ENCODE measurements around the gene IGF2BP3. TPM values are rescaled to one million over a fixed set of nuclear protein-coding genes. Genes with fewer than 3 reads are reported as not detected.
A peak's percentile ranks its signal among the peaks of the same experiment; 100 is the strongest.

The IGF2BP3 gene
- total RNA-seq, 1 experiment from 2014 or later: 189 TPM

DNA sequence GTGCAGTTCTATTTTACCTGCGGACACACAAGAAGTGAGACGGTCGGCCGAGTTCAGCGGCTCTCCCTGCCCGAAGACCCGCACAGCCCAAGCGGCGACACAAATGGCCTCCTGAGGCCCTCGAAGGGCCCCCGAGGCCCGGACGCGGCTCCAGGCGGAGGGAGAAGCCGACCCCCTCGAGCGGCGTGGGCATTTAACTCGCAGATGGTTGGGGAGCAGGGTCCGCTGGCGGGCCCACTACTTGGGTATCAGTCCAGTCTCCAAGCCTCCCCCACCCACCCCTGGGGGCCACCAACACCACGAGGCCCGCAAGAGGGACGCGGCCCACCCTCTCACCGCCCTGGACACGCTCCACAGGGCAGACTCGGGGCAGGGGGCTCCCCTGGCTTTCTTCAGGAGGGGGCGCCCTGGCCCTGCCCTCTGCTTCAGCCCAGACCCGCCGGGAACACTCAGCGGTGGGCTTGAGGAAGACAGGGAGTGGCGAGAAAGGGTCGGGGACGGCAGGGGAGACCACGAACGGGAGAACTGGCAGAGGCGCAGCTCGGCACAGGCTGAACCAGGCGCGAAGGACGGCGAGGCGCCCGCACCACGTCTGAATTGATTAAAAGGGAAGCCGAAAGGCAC lies 1.7 kb downstream of the IGF2BP3 start:
- DNase-seq (ENCODE audit: low read depth in 1 of 2, low spot score in 2 of 2): peak in 1 of 2 experiments; percentile 42
- Histone ChIP-seq H3K4me3 (peak overlapping the region; percentile 78), H3K27ac (peak overlapping the region; percentile 49), H3K27me3 (replicated peaks) (no peaks in the 10 kb centered on the region), H3K9me3 (replicated peaks) (peaks cover 3% of the 10 kb centered on the region; the same call in 1 of the 2 replicates), H3K36me3 (peaks cover 22% of the 10 kb centered on the region), H3K4me1 (replicated peaks) (peaks cover 54% of the 10 kb centered on the region)

DNA sequence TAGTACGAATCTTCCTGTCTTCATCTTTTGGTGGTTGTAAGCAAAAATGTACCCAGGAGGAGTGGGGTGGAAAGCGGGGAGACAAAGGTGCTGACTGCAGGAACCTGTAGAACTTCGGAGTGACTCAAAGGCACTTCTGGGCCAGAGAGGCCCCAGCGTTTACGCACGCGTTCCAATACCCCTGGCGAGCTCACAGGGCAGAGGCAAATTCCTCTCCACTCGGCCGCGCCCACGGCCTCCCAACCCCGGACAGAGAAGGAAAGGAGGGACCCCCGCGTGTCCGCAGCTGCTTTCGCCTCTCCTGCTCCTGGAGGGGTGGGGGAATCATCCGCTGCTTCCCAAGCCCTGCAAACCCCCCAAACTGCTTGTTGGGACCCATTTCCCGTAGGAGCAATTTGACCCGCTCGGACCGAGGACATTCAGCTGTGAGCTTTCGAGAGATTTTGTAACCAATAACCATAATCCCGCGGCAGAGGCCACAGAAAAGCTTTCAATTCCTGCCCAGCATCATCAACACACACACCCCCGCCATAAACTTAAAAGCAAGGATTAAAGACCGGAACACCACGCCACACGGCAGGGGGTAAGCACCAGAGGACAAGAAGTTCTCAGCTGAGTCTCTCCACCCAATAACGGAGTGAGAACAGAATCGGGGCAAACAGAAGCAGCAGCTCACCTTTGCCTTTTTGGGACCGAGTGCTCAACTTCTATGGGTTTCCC lies 2.3 kb downstream of the IGF2BP3 start:
- peaks cover 3% of the 10 kb centered on the region; the same call in 1 of the 2 replicates for H3K9me3 ChIP-seq (replicated peaks)
- H3K4me3 ChIP-seq: peak overlapping the region; percentile 78
- H3K4me1 ChIP-seq (replicated peaks): peaks cover 47% of the 10 kb centered on the region
- no peak overlapping the region for H3K27ac ChIP-seq
- DNase-seq (ENCODE audit: low read depth in 1 of 2, low spot score in 2 of 2): peak in 1 of 2 experiments; percentile 44
- H3K27me3 ChIP-seq (replicated peaks): no peaks in the 10 kb centered on the region
- peaks cover 27% of the 10 kb centered on the region for H3K36me3 ChIP-seq

DNA sequence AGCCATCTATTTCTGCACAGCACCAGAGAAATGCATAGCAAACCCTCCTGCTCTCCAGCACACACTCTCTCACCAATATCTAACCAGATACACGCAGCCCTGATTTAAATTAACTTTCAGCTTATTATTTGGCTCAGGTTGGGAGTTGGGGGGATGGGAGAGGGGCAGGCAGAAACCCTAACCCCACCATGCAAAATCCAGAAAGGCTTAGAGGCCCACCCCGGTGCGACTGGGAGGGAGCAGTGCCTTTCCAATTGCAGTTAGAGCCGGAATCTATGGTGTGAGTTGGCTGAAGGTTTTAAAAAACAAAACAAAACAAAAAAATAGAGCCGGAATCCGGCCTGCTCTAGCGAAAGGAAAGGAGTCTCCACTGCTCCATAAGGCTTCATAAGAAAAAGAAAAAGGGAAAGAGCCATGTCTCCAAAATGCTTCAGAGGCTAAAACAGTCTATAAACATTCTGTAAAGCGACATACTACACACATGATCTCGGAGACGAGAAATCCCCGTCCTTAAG lies 2.9 kb downstream of the IGF2BP3 start:
- peaks cover 3% of the 10 kb centered on the region; the same call in 1 of the 2 replicates for H3K9me3 ChIP-seq (replicated peaks)
- peaks cover 43% of the 10 kb centered on the region for H3K4me1 ChIP-seq (replicated peaks)
- peaks cover 30% of the 10 kb centered on the region for H3K36me3 ChIP-seq
- H3K27me3 ChIP-seq (replicated peaks): no peaks in the 10 kb centered on the region
- peak overlapping the region; percentile 78 for H3K4me3 ChIP-seq
- no peak overlapping the region for H3K27ac ChIP-seq
- peak in 1 of 2 experiments; percentile 44 for DNase-seq (ENCODE audit: low read depth in 1 of 2, low spot score in 2 of 2)

DNA sequence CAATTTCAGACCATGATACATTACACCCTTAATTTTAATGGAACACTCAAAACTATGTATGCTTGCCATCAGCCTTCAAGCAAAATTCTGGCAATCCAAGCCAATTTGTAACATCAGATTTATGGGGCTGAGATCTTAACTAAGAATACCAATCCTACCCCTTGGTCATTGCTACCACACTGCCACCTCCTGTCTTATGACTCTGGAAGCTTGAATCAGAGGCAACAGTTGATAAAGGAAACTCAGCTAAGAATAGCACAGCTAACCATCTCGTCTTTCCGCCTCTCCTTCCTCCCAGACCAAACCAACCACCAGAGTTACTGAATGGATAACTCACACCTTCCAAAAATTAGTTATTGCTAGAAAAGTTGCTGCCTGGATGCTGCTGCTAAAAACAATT lies 7.4 kb downstream of the IGF2BP3 start:
- H3K9me3 ChIP-seq (replicated peaks): no peaks in the 10 kb centered on the region
- no peak for DNase-seq (ENCODE audit: low read depth in 1 of 2, low spot score in 2 of 2)
- no peaks in the 10 kb centered on the region for H3K27me3 ChIP-seq (replicated peaks)
- peaks cover 29% of the 10 kb centered on the region for H3K36me3 ChIP-seq
- peaks cover 20% of the 10 kb centered on the region for H3K4me1 ChIP-seq (replicated peaks)
- no peak overlapping the region for H3K4me3 ChIP-seq
- no peak overlapping the region for H3K27ac ChIP-seq

DNA sequence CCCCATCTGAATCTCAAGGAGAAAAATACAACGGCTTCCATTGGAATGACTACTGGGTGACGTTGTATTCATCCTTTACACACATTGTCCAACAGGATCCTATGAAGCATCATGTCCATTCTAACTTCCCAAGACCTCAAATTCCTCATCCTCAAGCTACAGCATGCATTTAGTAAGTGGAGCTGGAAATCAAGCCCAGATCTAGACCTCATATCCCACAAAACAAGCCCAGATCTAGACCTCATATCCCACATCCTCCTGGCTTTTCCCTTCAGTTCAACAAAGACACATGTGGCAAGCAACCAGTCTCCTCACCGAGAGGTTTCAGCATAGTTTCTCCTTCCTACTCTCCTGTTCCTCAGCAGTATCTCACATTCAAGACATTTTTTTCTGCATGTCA lies 12.2 kb downstream of the IGF2BP3 start:
- H3K4me1 ChIP-seq (replicated peaks): no peaks in the 10 kb centered on the region
- H3K27me3 ChIP-seq (replicated peaks): no peaks in the 10 kb centered on the region
- no peak for DNase-seq (ENCODE audit: low read depth in 1 of 2, low spot score in 2 of 2)
- H3K36me3 ChIP-seq: peaks cover 22% of the 10 kb centered on the region
- H3K27ac ChIP-seq: no peak overlapping the region
- no peak overlapping the region for H3K4me3 ChIP-seq
- H3K9me3 ChIP-seq (replicated peaks): no peaks in the 10 kb centered on the region

DNA sequence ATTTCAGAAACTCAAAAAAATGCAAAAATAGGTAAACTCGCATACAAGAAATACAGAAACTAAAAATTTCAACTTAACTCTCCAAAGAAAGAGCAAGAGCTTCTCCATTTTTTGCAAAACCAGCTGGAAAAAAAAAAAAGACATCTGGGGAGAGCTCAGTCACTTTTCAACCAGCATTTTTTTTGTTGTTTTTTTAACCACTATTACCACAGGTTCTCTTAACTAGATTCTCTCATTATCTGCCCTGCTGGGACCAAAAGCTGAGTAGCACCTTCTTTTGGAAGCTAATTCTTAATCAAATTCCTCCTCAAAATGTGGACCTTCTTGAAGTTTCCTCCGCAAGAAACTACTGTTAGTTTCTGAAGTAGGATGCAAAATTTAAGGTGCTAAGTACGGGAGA lies 14.2 kb downstream of the IGF2BP3 start:
- H3K4me3 ChIP-seq: no peak overlapping the region
- no peaks in the 10 kb centered on the region for H3K9me3 ChIP-seq (replicated peaks)
- no peak for DNase-seq (ENCODE audit: low read depth in 1 of 2, low spot score in 2 of 2)
- no peaks in the 10 kb centered on the region for H3K27me3 ChIP-seq (replicated peaks)
- H3K36me3 ChIP-seq: peaks cover 22% of the 10 kb centered on the region
- H3K4me1 ChIP-seq (replicated peaks): no peaks in the 10 kb centered on the region
- no peak overlapping the region for H3K27ac ChIP-seq

DNA sequence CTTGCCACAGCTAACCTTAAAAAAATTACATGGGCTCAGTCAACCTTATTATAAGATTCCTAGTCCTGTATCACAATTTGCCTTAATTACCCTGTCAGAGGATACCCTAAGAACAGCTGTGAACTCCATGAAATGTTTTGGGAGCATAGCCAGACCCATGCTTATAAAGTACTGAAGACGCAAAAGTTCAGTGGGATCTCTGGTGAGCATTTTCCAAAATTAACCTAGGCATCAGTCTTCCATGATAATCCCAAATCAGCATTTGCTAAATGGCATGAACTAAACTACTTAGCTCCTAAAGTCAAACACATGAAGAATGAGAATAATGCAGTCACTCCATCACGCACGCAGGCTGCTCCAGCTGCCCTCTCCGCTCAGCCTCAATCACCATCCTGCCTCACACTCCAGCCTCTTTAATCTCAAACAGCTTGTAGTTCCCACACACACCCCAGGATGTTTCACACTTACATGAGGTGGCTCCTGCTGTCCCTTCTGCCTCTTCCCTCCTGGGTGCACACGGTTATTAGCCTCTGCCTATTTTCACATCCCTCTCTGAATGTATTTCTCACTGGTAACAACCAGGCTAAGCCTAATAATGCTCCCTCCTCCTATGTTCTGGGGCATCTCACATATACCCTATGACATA lies 15.3 kb downstream of the IGF2BP3 start:
- Histone ChIP-seq H3K36me3 (peaks cover 15% of the 10 kb centered on the region), H3K4me1 (replicated peaks) (no peaks in the 10 kb centered on the region), H3K27me3 (replicated peaks) (no peaks in the 10 kb centered on the region), H3K27ac (no peak overlapping the region), H3K9me3 (replicated peaks) (no peaks in the 10 kb centered on the region), H3K4me3 (no peak overlapping the region)
- DNase-seq (ENCODE audit: low read depth in 1 of 2, low spot score in 2 of 2): no peak

DNA sequence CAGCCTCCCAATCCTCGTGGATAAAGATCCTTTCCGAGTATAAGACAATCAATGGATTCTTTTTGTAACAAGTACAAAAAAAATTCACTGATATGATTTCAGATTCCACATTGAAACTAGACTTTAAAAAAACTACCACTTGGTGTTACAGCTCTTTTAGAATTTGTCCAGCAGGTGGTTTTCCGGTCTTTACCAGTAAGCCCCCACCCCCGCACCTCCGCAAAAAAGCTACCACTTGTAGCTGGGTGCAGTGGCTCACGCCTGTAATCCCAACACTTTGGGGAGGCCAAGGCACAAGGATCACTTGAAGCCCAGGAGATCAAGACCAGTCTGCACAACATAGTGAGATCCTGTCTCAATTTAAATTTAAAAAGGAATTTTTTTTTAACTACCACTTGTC lies 19.8 kb downstream of the IGF2BP3 start:
- H3K27ac ChIP-seq: no peak overlapping the region
- no peaks in the 10 kb centered on the region for H3K4me1 ChIP-seq (replicated peaks)
- H3K4me3 ChIP-seq: no peak overlapping the region
- DNase-seq (ENCODE audit: low read depth in 1 of 2, low spot score in 2 of 2): no peak
- H3K9me3 ChIP-seq (replicated peaks): no peaks in the 10 kb centered on the region
- no peaks in the 10 kb centered on the region for H3K27me3 ChIP-seq (replicated peaks)
- H3K36me3 ChIP-seq: peaks cover 12% of the 10 kb centered on the region; the same call in 1 of the 2 replicates

DNA sequence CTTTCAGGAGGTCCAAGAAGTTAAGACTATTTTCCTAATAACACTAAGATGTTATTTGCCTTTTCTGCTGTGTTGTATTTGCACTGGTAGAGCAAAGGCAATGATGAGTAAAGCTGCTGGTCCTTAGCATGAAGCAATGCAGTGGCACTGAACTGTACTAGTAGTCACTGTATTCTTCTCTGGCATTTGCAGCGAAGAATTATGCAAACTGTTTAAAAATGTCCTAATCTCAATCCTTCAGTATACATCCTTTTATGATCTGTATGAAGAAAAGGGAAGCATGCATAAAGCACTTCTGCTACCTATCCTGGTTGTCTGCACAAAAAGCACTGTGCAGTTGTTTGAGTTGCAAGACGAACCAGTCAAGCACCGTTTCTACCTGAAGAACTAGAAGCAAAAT lies 20.4 kb downstream of the IGF2BP3 start:
- no peak for DNase-seq (ENCODE audit: low read depth in 1 of 2, low spot score in 2 of 2)

DNA sequence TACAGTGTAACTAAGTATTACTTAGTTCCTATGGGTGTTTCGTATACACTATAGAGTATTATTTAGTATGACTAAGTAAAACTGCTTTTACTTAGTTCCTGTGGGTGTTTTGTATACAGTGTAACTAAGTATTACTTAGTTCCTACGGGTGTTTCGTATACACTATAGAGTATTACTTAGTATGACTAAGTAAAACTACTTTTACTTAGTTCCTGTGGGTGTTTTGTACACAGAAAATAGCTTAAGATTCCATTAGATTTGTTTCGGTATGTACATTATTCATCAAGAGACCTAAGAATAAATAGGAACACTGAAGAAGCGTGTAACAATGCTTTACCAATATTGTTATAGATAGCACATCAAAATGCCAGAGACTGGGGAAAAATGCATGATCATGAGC lies 25.0 kb downstream of the IGF2BP3 start:
- Histone ChIP-seq H3K4me3 (no peak overlapping the region), H3K9me3 (replicated peaks) (no peaks in the 10 kb centered on the region), H3K36me3 (peaks cover 8% of the 10 kb centered on the region; the same call in 1 of the 2 replicates), H3K27me3 (replicated peaks) (no peaks in the 10 kb centered on the region), H3K27ac (no peak overlapping the region), H3K4me1 (replicated peaks) (no peaks in the 10 kb centered on the region)
- no peak for DNase-seq (ENCODE audit: low read depth in 1 of 2, low spot score in 2 of 2)

More for the DNA sequence above, 20.4 kb downstream of the IGF2BP3 start:
- no peaks in the 10 kb centered on the region for H3K9me3 ChIP-seq (replicated peaks)
- no peaks in the 10 kb centered on the region for H3K27me3 ChIP-seq (replicated peaks)
- H3K36me3 ChIP-seq: peaks cover 12% of the 10 kb centered on the region; the same call in 1 of the 2 replicates
- no peak overlapping the region for H3K27ac ChIP-seq
- H3K4me1 ChIP-seq (replicated peaks): no peaks in the 10 kb centered on the region
- no peak overlapping the region for H3K4me3 ChIP-seq

DNA sequence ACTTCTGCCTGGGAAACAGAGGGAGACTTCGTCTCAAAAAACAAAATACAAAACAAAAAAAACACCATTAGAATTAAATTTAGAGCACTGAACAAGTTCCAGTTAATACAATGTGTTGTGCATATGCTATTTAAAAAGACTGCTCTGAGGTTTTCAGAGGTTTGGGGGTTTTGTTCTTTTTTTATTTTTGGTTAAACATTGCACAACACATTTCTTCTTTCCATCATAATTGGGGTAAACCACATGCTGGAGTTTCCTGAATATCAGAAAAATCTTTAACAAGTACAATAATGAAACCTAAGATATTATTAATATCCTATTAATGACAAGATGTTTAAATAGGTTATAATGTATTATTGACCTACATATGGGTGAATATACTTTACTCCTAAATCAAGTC lies 26.3 kb downstream of the IGF2BP3 start:
- H3K4me3 ChIP-seq: no peak overlapping the region
- no peak for DNase-seq (ENCODE audit: low read depth in 1 of 2, low spot score in 2 of 2)
- no peaks in the 10 kb centered on the region for H3K27me3 ChIP-seq (replicated peaks)
- H3K36me3 ChIP-seq: peaks cover 8% of the 10 kb centered on the region; the same call in 1 of the 2 replicates
- no peak overlapping the region for H3K27ac ChIP-seq
- no peaks in the 10 kb centered on the region for H3K9me3 ChIP-seq (replicated peaks)
- no peaks in the 10 kb centered on the region for H3K4me1 ChIP-seq (replicated peaks)

DNA sequence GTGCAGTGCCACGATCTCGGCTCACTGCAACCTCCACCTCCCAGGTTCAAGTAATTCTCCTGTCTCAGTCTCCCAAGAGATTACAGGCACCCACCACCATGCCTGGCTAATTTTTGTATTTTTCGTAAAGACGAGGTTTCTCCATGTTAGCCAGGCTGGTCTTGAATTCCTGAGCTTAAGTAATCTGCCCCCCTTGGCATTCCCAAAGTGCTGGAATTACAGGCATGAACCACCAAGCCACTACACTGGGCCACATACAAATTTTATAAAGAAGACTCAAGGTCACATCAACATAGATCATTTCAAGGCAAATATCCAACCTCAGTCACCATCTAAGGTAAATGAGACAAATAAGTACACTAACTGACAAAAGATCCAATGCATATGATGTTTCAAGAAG lies 32.1 kb downstream of the IGF2BP3 start:
- Histone ChIP-seq H3K9me3 (replicated peaks) (no peaks in the 10 kb centered on the region), H3K27me3 (replicated peaks) (no peaks in the 10 kb centered on the region), H3K27ac (no peak overlapping the region), H3K4me1 (replicated peaks) (no peaks in the 10 kb centered on the region), H3K4me3 (no peak overlapping the region), H3K36me3 (peaks cover 4% of the 10 kb centered on the region; the same call in 1 of the 2 replicates)
- no peak for DNase-seq (ENCODE audit: low read depth in 1 of 2, low spot score in 2 of 2)

DNA sequence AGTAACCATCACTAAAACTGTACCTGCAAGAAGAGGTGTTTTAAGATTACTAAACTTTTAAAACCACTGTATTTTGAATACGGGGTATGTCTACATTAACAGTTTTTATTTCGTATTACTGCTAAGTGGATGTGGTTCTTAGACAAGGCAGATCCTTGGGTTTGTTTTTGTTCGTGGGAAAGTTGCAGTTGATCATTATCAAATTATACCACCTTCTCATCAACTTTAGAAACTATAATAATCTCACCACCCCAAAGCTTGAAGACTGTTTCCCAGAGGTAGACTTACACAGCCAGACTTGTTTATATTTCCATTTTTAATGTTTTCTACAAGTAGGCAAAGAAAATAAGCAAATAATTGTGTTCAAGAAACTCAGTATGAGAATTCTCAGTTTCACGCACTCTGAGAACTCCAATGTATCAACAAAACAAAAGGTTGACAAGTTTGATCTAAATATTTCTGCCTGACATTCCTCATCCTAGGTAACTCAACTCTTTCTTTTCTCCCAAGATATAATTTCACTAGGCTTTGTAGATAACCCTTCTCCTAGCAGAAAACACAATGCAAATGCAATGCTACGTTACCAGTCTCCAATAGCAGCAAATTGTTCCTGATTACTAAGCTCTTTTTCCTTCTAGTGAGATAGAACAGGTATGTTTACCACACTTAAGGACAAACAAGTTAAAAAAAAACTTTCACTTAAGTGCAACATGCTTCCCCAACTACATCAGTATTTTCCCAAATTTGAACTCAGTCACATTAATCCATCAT lies 36.0 kb downstream of the IGF2BP3 start:
- no peak overlapping the region for H3K27ac ChIP-seq
- peaks cover 4% of the 10 kb centered on the region; the same call in 1 of the 2 replicates for H3K36me3 ChIP-seq
- H3K9me3 ChIP-seq (replicated peaks): no peaks in the 10 kb centered on the region
- H3K4me3 ChIP-seq: no peak overlapping the region
- DNase-seq (ENCODE audit: low read depth in 1 of 2, low spot score in 2 of 2): no peak
- H3K4me1 ChIP-seq (replicated peaks): peaks cover 6% of the 10 kb centered on the region; the same call in 1 of the 2 replicates
- H3K27me3 ChIP-seq (replicated peaks): no peaks in the 10 kb centered on the region

Measured in SJSA1 (cell line).